GM12873 (cell line): ENCODE data around the gene MEF2C.

ENCODE experiments used
- CTCF ChIP-seq: IDR thresholded peaks from 2 replicates; pipeline ENCODE4 v1.5.1; 2012; ENCODE audit warnings: low read depth, mild to moderate bottlenecking, moderate library complexity, low read length, control low read depth; ENCODE audit not compliant: insufficient read depth; ENCODE audit errors: missing control alignments

MEF2C gene

GRCh38 chr5:88883059-88883835 lies at the start of gene MEF2C:
Gene MEF2C, minus strand, starts transcription at chr5:88883184. Its CDS starts 59,396 bp downstream, at chr5:88823788.
- no peak for TF ChIP-seq CTCF

- TF ChIP-seq CTCF, result no peak
Observed at GRCh38 chr5:88932541-88932940, 49.6 kb upstream of the MEF2C start.

GRCh38 chr5:88930335-88930734 lies 47.4 kb upstream of the MEF2C start:
- no peak for TF ChIP-seq CTCF

- TF ChIP-seq CTCF, result no peak
Observed at GRCh38 chr5:88929385-88929784, 46.4 kb upstream of the MEF2C start.

- no peak for TF ChIP-seq CTCF
Observed at GRCh38 chr5:88926774-88927173, 43.8 kb upstream of the MEF2C start.

DNA sequence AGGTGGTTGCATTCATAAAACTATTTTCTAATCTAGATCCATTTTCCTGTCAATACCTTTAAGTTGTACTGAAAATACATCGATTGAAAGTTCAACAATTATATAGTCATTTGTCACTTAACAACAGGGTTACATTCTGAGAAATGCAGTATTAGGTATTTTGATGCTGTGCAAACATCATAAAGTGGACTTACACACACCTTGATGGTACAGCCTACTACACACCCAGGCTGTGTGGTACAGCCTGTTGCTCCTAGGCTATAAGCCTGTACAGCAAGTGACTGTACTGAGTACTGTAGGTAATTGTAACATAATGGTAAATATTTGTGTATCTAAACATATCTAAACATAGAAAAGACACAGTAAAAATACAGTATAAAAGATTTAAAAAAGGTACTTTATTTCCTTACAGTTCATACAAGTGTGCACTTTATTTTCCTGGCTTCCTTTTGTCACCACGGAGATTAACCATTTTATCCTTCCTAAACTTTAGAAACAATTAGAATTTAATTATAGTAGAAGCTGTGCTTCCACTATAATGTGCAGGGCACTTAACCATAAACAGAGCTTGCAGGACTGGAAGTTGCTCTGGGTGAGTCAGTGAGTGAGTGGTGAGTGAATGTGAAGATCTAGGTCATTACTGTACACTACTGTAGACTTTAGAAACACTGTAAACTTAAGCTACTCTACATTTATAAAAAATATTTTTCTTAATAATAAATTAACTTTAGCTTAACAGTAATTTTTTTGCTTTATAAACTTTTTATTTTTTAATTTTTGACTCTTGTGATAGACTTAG lies 42.9 kb upstream of the MEF2C start:
- no peak for TF ChIP-seq CTCF

DNA sequence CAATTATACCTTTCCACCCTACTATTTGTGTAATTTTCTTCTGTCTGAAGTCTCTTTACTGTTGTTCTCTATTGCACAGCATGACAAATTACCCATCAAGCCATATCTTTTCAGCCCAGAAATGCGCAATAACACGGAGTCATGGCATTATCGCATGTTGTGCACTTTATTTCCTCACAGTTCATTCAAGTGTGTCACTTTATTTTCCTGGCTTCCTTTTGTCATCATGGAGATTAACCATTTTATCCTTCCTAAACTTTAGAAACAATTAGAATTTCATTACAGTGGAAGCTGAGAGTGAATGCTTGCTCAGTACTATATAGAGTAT lies 41.3 kb upstream of the MEF2C start:
- no peak for TF ChIP-seq CTCF
